CD4-positive, alpha-beta T cell treated with Interleukin-6 for 4 hours (primary cell): ENCODE measurements around the gene BNC1.
"Not testable (repeated sequence)": the region's sequence is repeated elsewhere in the genome, so short reads cannot be mapped to it uniquely, and the experiment has no call there.

Experiments used
- DNase-seq: peaks from one replicate; pipeline ENCODE4 v3.0.0-alpha.2; 2020; ENCODE audit warnings: mixed read lengths

Gene BNC1

GRCh38 chr15:83230242-83230641 lies 54.2 kb downstream of the BNC1 start:
- no peak for DNase-seq

- DNase-seq, result no peak
Measured at GRCh38 chr15:83225449-83225848, 59.0 kb downstream of the BNC1 start.

- not testable (repeated sequence) for DNase-seq
Measured at GRCh38 chr15:83221781-83222180, 62.7 kb downstream of the BNC1 start.

- no peak for DNase-seq
Measured at GRCh38 chr15:83219026-83219425, 65.4 kb downstream of the BNC1 start.

GRCh38 chr15:83215306-83215705 lies 69.2 kb downstream of the BNC1 start:
- DNase-seq, result no peak

GRCh38 chr15:83210619-83211018 lies 73.8 kb downstream of the BNC1 start:
- no peak for DNase-seq

GRCh38 chr15:83209333-83209732 lies 75.1 kb downstream of the BNC1 start:
- no peak for DNase-seq

GRCh38 chr15:83208367-83208661 lies 76.2 kb downstream of the BNC1 start:
- no peak for DNase-seq

- DNase-seq, result peak; percentile 25
Measured at GRCh38 chr15:83207660-83208366, 76.7 kb downstream of the BNC1 start, which contains the start of gene HDGFL3. Gene HDGFL3 (minus strand): TSS chr15:83207823. CDS start chr15:83207414, 409 bp downstream.

- peak; percentile 7 for DNase-seq
Measured at GRCh38 chr15:83207009-83207659, 77.3 kb downstream of the BNC1 start.

- DNase-seq, result no peak
Measured at GRCh38 chr15:83206526-83207008, 77.9 kb downstream of the BNC1 start.
